IMR-90 (cell line): ENCODE data around the gene MRPL40. TPM values are rescaled to one million over a fixed set of nuclear protein-coding genes. Genes with fewer than 3 reads are reported as not detected.

Experiments used
- ATAC-seq: fragments of 200-7000 bp; cut with Tn5 transposase; 2 replicates; pipeline ENCODE4 v1.9.1; 2020; ENCODE audit warnings: low read depth, mild to moderate bottlenecking, moderate library complexity
- BruUV-seq: library from RNA; stranded (reverse); fragments of 400-500 nt; replicated peaks from 2 replicates; lab custom pipeline; 2021; lab: Mats Ljungman, UMichigan
- CTCF ChIA-PET: fragments of 300-600 bp; formaldehyde crosslinking; extraction: SDS; loops from one replicate; lab custom pipeline; 2021; ENCODE audit warnings: antibody characterized with exemption; lab: Yijun Ruan, JAX
- POLR2A ChIA-PET: fragments of 300-600 bp; sonication (Branson Sonifier 250); formaldehyde crosslinking; loops from one replicate; lab custom pipeline; 2022; ENCODE audit warnings: antibody characterized with exemption; ENCODE audit not compliant: unreplicated experiment; lab: Charles Lee
- DNase-seq: peaks from one replicate; pipeline ENCODE4 v3.0.0; 2013
- H2AFZ ChIP-seq: replicated peaks from 2 replicates; pipeline ENCODE3; 2013; ENCODE audit warnings: low read length, mild to moderate bottlenecking; ENCODE audit not compliant: poor library complexity
- H2AK5ac ChIP-seq: 2 replicates; pipeline ENCODE4 v1.6.1; 2013; ENCODE audit warnings: low read depth, low read length, inconsistent platforms
- H2AK9ac ChIP-seq: replicated peaks from 2 replicates; pipeline ENCODE3; 2013; ENCODE audit warnings: mild to moderate bottlenecking, low read depth, low read length, moderate library complexity; ENCODE audit not compliant: poor library complexity
- H2BK120ac ChIP-seq: 2 replicates; pipeline ENCODE4 v1.6.1; 2013; ENCODE audit warnings: low read depth, low read length, inconsistent platforms
- H2BK15ac ChIP-seq: 3 replicates; pipeline ENCODE4 v1.6.1; 2013; ENCODE audit warnings: low read depth, low read length, inconsistent platforms
- H2BK20ac ChIP-seq: 2 replicates; pipeline ENCODE4 v1.6.1; 2013; ENCODE audit warnings: low read depth, mild to moderate bottlenecking, inconsistent platforms, low read length, moderate library complexity
- H2BK5ac ChIP-seq: 2 replicates; pipeline ENCODE4 v1.6.1; 2013; ENCODE audit warnings: mild to moderate bottlenecking, low read depth, low read length, inconsistent platforms; ENCODE audit not compliant: poor library complexity, severe bottlenecking
- H3K14ac ChIP-seq: replicated peaks from 2 replicates; pipeline ENCODE4 v1.6.1; 2013; ENCODE audit warnings: low read depth, low read length, inconsistent platforms
- H3K18ac ChIP-seq: 2 replicates; pipeline ENCODE4 v1.6.1; 2013; ENCODE audit warnings: low read depth, low read length, control low read depth
- H3K23ac ChIP-seq: 2 replicates; pipeline ENCODE4 v1.6.1; 2013; ENCODE audit warnings: low read depth, low read length, inconsistent platforms
- H3K27ac ChIP-seq: 2 replicates; pipeline ENCODE4 v1.5.1; 2013; ENCODE audit warnings: mild to moderate bottlenecking, control low read depth, low read length; ENCODE audit not compliant: insufficient read depth
- H3K27me3 ChIP-seq: 2 replicates; pipeline ENCODE4 v1.6.1; 2013; ENCODE audit warnings: low read length; ENCODE audit not compliant: control insufficient read depth, insufficient read depth
- H3K36me3 ChIP-seq: 2 replicates; pipeline ENCODE4 v1.6.1; 2013; ENCODE audit warnings: low read length, mixed read lengths; ENCODE audit not compliant: control insufficient read depth, insufficient read depth
- H3K4ac ChIP-seq: 2 replicates; pipeline ENCODE4 v1.6.1; 2013; ENCODE audit warnings: low read depth, low read length, inconsistent platforms
- H3K4me1 ChIP-seq: 2 replicates; pipeline ENCODE4 v1.6.1; 2013; ENCODE audit warnings: low read length, mixed read lengths; ENCODE audit not compliant: control insufficient read depth, insufficient read depth
- H3K4me2 ChIP-seq: 2 replicates; pipeline ENCODE4 v1.6.1; 2013; ENCODE audit warnings: low read depth, mild to moderate bottlenecking, control low read depth, low read length, moderate library complexity
- H3K4me3 ChIP-seq: 2 replicates; pipeline ENCODE4 v1.5.1; 2013; ENCODE audit warnings: low read depth, mild to moderate bottlenecking, control low read depth, low read length, moderate library complexity; ENCODE audit not compliant: insufficient read depth
- H3K56ac ChIP-seq: 2 replicates; pipeline ENCODE4 v1.6.1; 2013; ENCODE audit warnings: low read length, inconsistent platforms; ENCODE audit not compliant: insufficient read depth; ENCODE audit errors: extremely low read depth
- H3K79me1 ChIP-seq, 2 experiments: 2 replicates each; pipeline ENCODE4 v1.6.1; 2013; ENCODE audit warnings: low read length in 2 of 2, inconsistent platforms in 1 of 2, low read depth in 1 of 2
- H3K9ac ChIP-seq: 2 replicates; pipeline ENCODE4 v1.6.1; 2013; ENCODE audit warnings: low read depth, low read length, control low read depth
- H3K9me1 ChIP-seq: 2 replicates; pipeline ENCODE4 v1.6.1; 2013; ENCODE audit warnings: low read length, inconsistent platforms; ENCODE audit not compliant: insufficient read depth
- H3K9me3 ChIP-seq: 2 replicates; pipeline ENCODE4 v1.6.1; 2013; ENCODE audit warnings: low read length; ENCODE audit not compliant: control insufficient read depth, insufficient read depth
- H4K20me1 ChIP-seq: 2 replicates; pipeline ENCODE4 v1.6.1; 2013; ENCODE audit warnings: low read length, inconsistent platforms; ENCODE audit not compliant: insufficient read depth
- H4K5ac ChIP-seq: 2 replicates; pipeline ENCODE4 v1.6.1; 2013; ENCODE audit warnings: mild to moderate bottlenecking, low read depth, low read length, control low read depth
- H4K8ac ChIP-seq, 2 experiments: 2 replicates each; pipeline ENCODE4 v1.6.1; 2013; ENCODE audit warnings: low read depth in 2 of 2, low read length in 2 of 2, control low read depth in 1 of 2, inconsistent platforms in 1 of 2
- H4K91ac ChIP-seq: 2 replicates; pipeline ENCODE4 v1.6.1; 2013; ENCODE audit warnings: low read depth, low read length, inconsistent platforms; ENCODE audit not compliant: insufficient read depth
- RCOR1 ChIP-seq: IDR thresholded peaks from 2 replicates; pipeline ENCODE4 v1.6.1; 2012; ENCODE audit warnings: mild to moderate bottlenecking, low read length, improper control_type of control experiment; ENCODE audit not compliant: insufficient replicate concordance
- WGBS, 2 experiments: methylation state at CpG; one replicate each; pipeline versions ENCODE4 v1.1.5 to v1.1.7; 2013; ENCODE audit warnings: missing lambda C conversion rate in 2 of 2; ENCODE audit not compliant: insufficient read length in 1 of 2; ENCODE audit errors: extremely low coverage in 2 of 2; 5-methylcytosine and 5-hydroxymethylcytosine counted together
- dilution Hi-C: fragments of 300-500 bp; cut with HindIII; formaldehyde crosslinking; loops from one replicate; pipeline ENCODE4 v1.14.3; 2018; ENCODE audit warnings: low sequenced_read_pairs; ENCODE audit not compliant: unreplicated experiment
- in situ Hi-C: fragments of 300-500 bp; cut with MboI; formaldehyde crosslinking; loops from 3 replicates; pipeline ENCODE4 v1.14.3; 2019; ENCODE audit warnings: low sequenced_read_pairs, inconsistent platforms, mixed read lengths
- intact Hi-C: fragments of 100-400 bp; cut with micrococcal nuclease; formaldehyde crosslinking; loops from 2 replicates; pipeline ENCODE4 v1.10.0; 2022
- polyA plus RNA-seq, 3 experiments: library from polyadenylated mRNA; depleted of rRNA; stranded (reverse); fragments of >200 nt; gene quantifications; 2 replicates each; pipeline ENCODE4 v1.2.3, GENCODE V29; 2012; ENCODE audit warnings: low replicate concordance in 1 of 3
- total RNA-seq: library from RNA; depleted of rRNA; stranded (reverse); fragments of >200 nt; gene quantifications from 2 replicates; pipeline ENCODE4 v1.2.3, GENCODE V29; 2012

MRPL40 gene
- total and polyA plus RNA-seq, 2 of the 4 experiments (the other 2 are of a cell fraction): 36.7 to 37.5 TPM

DNA sequence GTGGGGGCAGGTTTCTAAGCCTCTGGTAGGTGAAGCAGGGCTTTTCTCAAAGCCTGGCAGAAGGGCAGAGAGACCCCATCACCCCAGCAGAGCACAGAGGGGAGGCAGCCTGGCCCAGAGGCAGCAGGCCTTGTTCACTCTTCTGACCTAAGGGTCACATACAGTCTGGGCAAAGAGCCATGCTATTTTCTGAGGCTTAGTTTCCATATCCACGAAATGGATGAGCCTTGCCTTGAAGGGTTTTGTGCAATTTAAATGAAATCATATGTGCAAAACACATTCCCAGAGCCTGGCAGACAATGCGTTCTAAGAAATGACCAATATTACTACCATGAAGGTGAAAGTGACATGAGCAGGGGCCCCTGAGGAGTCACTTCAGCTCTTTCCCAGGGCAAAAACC, 45.3 kb upstream of the MRPL40 start:
- peaks cover 67% of the 10 kb centered on the region for H3K36me3 ChIP-seq
- BruUV-seq: no TSS peak
- no peak overlapping the region for H4K5ac ChIP-seq
- no peak overlapping the region for H3K4ac ChIP-seq
- no peak for TF ChIP-seq RCOR1
- no peak overlapping the region for H2BK20ac ChIP-seq
- H3K9ac ChIP-seq: no peak overlapping the region
- no peak overlapping the region for H3K18ac ChIP-seq
- no peaks in the 10 kb centered on the region for H3K9me3 ChIP-seq
- no peak overlapping the region for H4K8ac ChIP-seq
- H3K14ac ChIP-seq: no peak overlapping the region
- H4K91ac ChIP-seq: no peak overlapping the region
- POLR2A ChIA-PET: no interaction called here
- H2AK5ac ChIP-seq: no peak overlapping the region
- no peak overlapping the region for H2BK120ac ChIP-seq
- no peak overlapping the region for H3K4me3 ChIP-seq
- H2BK5ac ChIP-seq: no peak overlapping the region
- intact Hi-C loops: no loop called here
- H3K4me1 ChIP-seq: no peaks in the 10 kb centered on the region
- ATAC-seq: no peak
- H3K27ac ChIP-seq: no peak overlapping the region
- WGBS, 2 experiments: no CpG with 5 or more reads among the region's 2 CpGs
- no peak overlapping the region for H3K4me2 ChIP-seq
- H2AFZ ChIP-seq: no peak overlapping the region
- no peaks in the 10 kb centered on the region for H4K20me1 ChIP-seq
- no peaks in the 10 kb centered on the region for H3K79me1 ChIP-seq
- peaks cover 4% of the 10 kb centered on the region for H3K9me1 ChIP-seq
- no peak overlapping the region for H2AK9ac ChIP-seq
- in situ Hi-C loops: loop anchor here (10.0 kb wide), 1 partner anchor 58 kb away; the partner anchor contains the start of gene C22orf39
- no peak overlapping the region for H3K23ac ChIP-seq
- no peaks in the 10 kb centered on the region for H3K27me3 ChIP-seq
- H3K56ac ChIP-seq: no peak overlapping the region
- CTCF ChIA-PET: no interaction called here
- dilution Hi-C loops: no loop called here
- no peak overlapping the region for H2BK15ac ChIP-seq
- DNase-seq: no peak
